GM19455 (cell line): ENCODE data around the gene TDRD12.

Experiments used
- ATAC-seq: cut with Tn5 transposase; IDR thresholded peaks from one replicate; pipeline ENCODE4 v1.9.1; 2021; ENCODE audit not compliant: unreplicated experiment

Gene TDRD12, protein sequence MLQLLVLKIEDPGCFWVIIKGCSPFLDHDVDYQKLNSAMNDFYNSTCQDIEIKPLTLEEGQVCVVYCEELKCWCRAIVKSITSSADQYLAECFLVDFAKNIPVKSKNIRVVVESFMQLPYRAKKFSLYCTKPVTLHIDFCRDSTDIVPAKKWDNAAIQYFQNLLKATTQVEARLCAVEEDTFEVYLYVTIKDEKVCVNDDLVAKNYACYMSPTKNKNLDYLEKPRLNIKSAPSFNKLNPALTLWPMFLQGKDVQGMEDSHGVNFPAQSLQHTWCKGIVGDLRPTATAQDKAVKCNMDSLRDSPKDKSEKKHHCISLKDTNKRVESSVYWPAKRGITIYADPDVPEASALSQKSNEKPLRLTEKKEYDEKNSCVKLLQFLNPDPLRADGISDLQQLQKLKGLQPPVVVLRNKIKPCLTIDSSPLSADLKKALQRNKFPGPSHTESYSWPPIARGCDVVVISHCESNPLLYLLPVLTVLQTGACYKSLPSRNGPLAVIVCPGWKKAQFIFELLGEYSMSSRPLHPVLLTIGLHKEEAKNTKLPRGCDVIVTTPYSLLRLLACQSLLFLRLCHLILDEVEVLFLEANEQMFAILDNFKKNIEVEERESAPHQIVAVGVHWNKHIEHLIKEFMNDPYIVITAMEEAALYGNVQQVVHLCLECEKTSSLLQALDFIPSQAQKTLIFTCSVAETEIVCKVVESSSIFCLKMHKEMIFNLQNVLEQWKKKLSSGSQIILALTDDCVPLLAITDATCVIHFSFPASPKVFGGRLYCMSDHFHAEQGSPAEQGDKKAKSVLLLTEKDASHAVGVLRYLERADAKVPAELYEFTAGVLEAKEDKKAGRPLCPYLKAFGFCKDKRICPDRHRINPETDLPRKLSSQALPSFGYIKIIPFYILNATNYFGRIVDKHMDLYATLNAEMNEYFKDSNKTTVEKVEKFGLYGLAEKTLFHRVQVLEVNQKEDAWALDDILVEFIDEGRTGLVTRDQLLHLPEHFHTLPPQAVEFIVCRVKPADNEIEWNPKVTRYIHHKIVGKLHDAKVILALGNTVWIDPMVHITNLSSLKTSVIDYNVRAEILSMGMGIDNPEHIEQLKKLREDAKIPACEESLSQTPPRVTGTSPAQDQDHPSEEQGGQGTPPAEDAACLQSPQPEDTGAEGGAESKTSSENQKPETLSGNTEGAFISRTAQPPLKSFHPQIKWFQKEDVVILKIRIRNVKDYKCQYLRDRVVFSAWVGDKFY (N-terminal part only)

GRCh38 chr19:32719611-32720059 is at the start of gene TDRD12:
TSS of gene TDRD12 (plus strand) at chr19:32719767. CDS start at chr19:32720073, 306 bp downstream.
- no peak for ATAC-seq

DNA sequence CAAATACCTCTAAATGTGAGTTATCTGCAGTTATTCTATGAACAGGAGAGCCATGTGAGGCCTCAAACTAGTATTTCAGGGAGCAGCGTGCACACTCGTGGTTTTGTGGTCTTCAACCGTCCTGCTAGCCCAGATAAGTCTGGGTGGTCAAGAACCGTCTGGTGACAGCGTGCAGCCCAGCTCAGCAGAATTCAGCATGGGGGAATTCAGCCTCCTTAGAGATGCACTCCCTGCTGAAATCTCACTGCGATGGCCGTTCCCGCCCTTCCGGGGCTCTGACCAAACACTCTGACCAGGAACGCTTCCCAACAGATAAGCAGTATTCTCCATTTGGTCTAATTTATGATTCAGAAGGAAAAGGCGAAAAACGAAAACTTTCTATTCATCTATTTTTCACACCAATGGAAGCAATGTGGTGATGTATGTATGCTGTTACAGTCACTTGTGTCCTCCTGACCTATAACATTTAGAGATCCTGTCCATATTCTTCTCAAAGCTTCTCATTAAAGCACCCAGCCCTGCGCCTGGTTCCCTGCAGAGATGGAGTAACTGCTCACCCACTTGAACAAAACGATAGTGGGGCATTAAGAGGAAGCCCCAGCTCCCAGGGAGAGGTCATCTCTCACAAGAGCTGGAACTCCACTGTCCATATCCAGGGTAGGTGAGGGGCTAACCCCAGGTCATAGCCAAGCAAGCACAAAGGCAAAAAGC is 47.5 kb upstream of the TDRD12 start:
- no peak for ATAC-seq

GRCh38 chr19:32672841-32673240 is 46.7 kb upstream of the TDRD12 start:
- no peak for ATAC-seq

- ATAC-seq = no peak
Observed at GRCh38 chr19:32673573-32673972, 46.0 kb upstream of the TDRD12 start.

DNA sequence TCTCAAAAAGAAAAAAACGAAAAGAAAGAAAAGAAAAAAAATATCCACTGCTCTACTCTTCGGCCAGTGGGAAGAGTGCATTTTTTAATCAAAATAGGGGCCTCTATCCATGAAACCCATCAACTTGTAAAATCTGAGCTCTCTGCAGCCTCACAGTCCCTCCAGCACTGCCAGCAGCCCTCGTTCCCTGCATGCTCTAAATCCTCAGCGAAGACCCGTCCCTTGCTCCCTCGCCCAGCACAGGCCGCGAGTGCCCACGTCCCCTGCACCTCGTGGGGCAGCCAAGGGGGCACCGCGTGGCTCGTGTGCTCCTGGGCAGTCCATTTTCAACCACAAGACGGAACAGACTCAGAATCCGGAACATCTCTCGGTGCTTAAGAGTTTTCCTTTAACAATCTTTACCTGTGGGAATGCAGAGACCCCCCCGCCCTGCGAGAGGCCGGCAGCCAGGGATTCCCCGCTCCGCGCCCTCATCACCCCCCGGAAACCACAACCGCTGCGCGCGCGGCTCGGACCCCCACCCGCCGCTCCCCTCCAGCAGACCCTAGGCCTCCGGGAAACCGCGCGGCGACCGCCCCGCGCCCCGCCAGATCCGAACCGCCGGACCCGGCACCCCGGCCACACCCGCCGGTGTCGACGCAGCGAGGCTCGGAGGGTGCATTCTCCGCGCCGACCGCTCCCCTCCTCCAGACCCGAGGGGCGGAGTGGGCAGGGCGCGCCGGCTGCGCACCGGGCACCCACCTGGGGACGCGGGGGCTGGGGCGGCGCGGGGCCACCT is 45.2 kb upstream of the TDRD12 start:
- ATAC-seq = no peak

GRCh38 chr19:32674931-32675719 is 44.4 kb upstream of the TDRD12 start, which contains the start of gene ANKRD27:
TSS of gene ANKRD27 (minus strand) at chr19:32675180. CDS start at chr19:32659015, 16,165 bp downstream.
- ATAC-seq = peak; percentile 97

DNA sequence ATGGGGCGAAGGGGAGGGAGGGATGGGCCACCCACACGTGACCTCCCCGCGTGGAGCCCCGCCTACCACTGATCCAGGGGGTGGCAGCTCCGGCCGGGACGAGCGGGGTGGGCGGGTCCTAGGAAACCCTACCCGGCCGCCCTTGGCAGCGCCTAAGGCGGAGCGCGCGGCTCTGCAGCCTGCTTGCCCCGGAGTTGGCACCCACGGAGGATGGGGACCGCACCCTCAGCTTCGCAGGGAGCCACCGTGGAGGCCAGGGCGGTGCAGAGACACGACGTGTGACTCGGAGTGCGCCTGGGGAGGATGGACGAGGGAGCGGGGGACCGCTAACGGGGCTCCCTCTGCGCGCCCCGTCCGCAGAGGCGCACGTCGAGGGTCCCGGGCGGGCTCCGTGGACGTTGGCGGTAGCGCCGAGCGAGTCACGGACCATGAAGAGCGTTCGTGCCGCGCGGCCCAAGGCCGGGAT is 43.8 kb upstream of the TDRD12 start, which contains the start of gene RGS9BP:
RGS9BP (plus strand) TSS at position 129 of the 466 bp plus-strand sequence. CDS start 416 bp downstream, outside the sequence.
- ATAC-seq = no peak

DNA sequence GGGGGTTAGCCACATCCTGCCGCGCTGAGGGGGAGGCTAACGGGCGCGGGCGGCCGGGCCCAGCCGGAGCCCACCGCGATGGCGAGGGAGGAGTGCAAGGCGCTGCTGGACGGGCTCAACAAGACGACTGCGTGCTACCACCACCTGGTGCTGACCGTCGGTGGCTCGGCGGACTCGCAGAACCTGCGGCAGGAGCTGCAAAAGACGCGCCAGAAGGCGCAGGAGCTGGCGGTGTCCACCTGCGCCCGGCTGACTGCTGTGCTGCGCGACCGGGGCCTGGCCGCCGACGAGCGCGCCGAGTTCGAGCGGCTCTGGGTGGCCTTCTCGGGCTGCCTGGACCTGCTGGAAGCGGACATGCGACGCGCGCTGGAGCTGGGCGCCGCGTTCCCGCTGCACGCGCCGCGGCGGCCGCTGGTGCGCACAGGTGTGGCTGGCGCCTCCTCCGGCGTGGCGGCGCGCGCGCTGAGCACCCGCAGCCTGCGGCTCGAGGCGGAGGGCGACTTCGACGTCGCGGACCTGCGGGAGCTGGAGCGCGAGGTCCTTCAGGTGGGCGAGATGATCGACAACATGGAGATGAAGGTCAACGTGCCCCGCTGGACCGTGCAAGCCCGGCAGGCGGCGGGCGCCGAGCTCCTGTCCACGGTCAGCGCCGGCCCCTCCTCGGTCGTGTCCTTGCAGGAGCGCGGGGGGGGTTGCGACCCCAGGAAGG is 43.2 kb upstream of the TDRD12 start:
- no peak for ATAC-seq

DNA sequence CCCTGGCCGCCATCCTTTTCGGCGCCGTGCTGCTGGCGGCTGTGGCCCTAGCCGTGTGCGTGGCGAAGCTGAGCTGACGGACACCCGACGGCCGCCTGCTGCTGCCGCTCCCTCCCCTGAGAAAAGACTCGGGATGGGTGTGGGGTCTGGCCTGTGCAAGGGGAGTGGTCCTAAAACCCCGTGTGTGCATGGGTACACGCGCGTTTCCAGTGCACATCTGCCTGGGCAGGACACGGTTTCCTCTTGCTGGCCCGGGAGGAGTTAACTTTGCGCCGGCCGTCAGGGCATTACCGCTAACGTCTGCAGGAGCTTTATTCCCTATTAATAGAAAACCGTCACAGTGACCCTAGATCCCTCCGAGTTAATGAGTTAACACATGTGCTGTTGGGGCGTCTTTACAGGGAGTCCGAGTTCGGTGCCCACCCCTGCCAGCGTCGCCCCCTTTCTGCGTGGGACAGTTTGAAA is 42.6 kb upstream of the TDRD12 start:
- no peak for ATAC-seq

GRCh38 chr19:32677657-32678056 is 41.9 kb upstream of the TDRD12 start:
- no peak for ATAC-seq

- no peak for ATAC-seq
Observed at GRCh38 chr19:32680986-32681385, 38.6 kb upstream of the TDRD12 start.

GRCh38 chr19:32682317-32682716 is 37.2 kb upstream of the TDRD12 start:
- ATAC-seq = no peak

DNA sequence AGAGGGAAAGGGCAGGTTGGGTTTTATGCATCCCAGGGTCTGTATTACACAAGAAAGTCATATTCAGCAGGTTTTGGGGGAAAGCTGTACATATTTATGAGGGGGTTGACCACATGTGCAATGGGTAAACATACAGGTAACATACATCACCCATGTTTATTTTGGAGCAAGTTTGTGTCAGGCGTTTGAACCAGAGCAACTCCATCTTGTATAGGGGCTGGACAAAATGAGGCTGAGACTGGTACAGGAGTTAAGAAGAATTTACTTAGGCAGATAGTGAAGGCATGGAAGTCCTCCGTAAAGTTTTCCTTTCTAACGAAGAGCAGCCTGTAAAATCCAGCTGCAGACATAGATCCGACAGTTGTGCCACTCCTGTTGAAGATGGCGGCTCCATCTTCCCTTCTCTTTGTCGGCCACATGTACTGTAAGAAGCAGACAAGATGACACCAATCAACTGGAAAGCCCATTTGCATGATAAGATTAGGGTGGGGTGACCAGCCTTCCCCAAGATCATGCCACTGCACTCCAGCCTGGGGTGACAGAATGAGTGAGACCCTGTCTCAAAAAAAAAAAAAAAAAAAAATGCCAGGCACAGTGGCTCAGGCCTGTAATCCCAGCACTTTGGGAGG is 32.6 kb upstream of the TDRD12 start:
- ATAC-seq = no peak

DNA sequence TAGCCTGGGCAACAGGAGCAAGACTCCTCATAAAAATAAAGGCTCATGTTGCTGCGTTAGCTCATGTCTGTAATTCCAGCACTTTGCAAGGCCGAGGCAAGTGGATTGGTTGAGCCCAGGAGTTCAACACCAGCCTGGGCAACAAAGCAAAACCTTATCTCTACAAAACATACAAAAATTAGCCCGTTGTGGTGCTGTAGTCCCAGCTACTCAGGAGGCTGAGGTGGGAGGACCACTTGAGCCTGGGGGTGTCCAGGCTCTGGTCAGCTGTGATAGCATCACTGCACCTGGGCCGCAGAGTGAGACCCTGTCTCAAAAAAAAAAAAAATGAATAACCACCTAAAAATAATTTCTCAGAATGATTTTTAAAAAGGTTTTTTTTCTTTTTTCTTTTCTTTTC is 31.9 kb upstream of the TDRD12 start:
- no peak for ATAC-seq

GRCh38 chr19:32688311-32688710 is 31.3 kb upstream of the TDRD12 start:
- no peak for ATAC-seq

GRCh38 chr19:32691291-32691951 is 28.1 kb upstream of the TDRD12 start, which contains the start of gene NUDT19:
TSS of gene NUDT19 (plus strand) at chr19:32691821. CDS start at chr19:32691961, 140 bp downstream.
- peak; percentile 89 for ATAC-seq
